PC-9 (cell line): ENCODE data around the gene ERAP2.

Experiments
- EZH2 ChIP-seq: fragments of 200-600 bp; sonication (generic); IDR thresholded peaks from 2 replicates; pipeline ENCODE4 v1.8.0; 2017; ENCODE audit warnings: antibody characterized with exemption, low read depth
- TF ChIP-seq, protein P1 (sequence below): fragments of 200-600 bp; sonication (generic); conservative IDR thresholded peaks from 2 replicates; pipeline ENCODE4 v1.6.1; 2017; ENCODE audit warnings: mixed run types, antibody characterized with exemption, mild to moderate bottlenecking, moderate library complexity

DNA sequence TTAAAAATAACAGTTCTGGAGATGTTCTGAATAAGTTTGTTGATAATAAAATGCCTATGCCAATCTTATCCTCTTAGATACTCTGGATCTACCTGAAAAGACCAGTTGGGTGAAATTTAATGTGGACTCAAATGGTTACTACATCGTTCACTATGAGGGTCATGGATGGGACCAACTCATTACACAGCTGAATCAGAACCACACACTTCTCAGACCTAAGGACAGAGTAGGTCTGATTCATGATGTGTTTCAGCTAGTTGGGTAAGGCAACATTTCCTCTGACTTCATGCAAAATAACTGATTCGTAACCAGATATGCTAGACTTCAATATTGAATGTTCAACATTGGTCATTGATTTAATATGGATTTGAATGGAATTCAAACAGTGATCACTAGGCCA lies 27.0 kb downstream of the ERAP2 start:
- TF ChIP-seq, protein P1, sequence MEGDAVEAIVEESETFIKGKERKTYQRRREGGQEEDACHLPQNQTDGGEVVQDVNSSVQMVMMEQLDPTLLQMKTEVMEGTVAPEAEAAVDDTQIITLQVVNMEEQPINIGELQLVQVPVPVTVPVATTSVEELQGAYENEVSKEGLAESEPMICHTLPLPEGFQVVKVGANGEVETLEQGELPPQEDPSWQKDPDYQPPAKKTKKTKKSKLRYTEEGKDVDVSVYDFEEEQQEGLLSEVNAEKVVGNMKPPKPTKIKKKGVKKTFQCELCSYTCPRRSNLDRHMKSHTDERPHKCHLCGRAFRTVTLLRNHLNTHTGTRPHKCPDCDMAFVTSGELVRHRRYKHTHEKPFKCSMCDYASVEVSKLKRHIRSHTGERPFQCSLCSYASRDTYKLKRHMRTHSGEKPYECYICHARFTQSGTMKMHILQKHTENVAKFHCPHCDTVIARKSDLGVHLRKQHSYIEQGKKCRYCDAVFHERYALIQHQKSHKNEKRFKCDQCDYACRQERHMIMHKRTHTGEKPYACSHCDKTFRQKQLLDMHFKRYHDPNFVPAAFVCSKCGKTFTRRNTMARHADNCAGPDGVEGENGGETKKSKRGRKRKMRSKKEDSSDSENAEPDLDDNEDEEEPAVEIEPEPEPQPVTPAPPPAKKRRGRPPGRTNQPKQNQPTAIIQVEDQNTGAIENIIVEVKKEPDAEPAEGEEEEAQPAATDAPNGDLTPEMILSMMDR: no peak
- no peak for TF ChIP-seq EZH2
